Colonic mucosa (tissue), 4 donors: ENCODE results near the gene SMS. TPM values are rescaled to one million over a fixed set of nuclear protein-coding genes. Genes with fewer than 3 reads are reported as not detected.

Source experiments
- DNase-seq: peaks from one replicate; pipeline ENCODE4 v3.0.0-alpha.2; 2020
- H3K27ac ChIP-seq: fragments of 200-600 bp; one replicate; pipeline ENCODE4 v1.8.0; 2021
- H3K27me3 ChIP-seq: fragments of 200-600 bp; one replicate; pipeline ENCODE4 v1.8.0; 2021
- H3K36me3 ChIP-seq: fragments of 200-600 bp; one replicate; pipeline ENCODE4 v1.8.0; 2021
- H3K4me1 ChIP-seq: fragments of 200-600 bp; one replicate; pipeline ENCODE4 v1.8.0; 2021; ENCODE audit warnings: mild to moderate bottlenecking
- H3K4me3 ChIP-seq: fragments of 200-600 bp; one replicate; pipeline ENCODE4 v1.8.0; 2021
- H3K9ac ChIP-seq, 2 donors: one replicate each; pipeline ENCODE4 v1.7.0; 2013; ENCODE audit warnings: control low read depth in 2 of 2, low read depth in 2 of 2, low read length in 2 of 2
- H3K9me3 ChIP-seq: fragments of 200-600 bp; one replicate; pipeline ENCODE4 v1.8.0; 2021
- CTCF ChIP-seq: fragments of 200-600 bp; IDR thresholded peaks from one replicate; pipeline ENCODE4 v1.8.0; 2022; ENCODE audit warnings: antibody characterized with exemption, mild to moderate bottlenecking
- intact Hi-C: fragments of 100-400 bp; cut with DNase I; formaldehyde crosslinking; loops from one replicate; pipeline ENCODE4 v1.14.1; 2022
- total RNA-seq, 2 donors: library from RNA; stranded (reverse); fragmentation: NEBNext Ultra II Directional in 1 of 2; extraction: Animal tissue kit (Norgen Biotek cat#: 25700) in 1 of 2; gene quantifications; one replicate each; pipeline ENCODE4 v1.2.1, GENCODE V29; 2021
- donor health status: healthy.
- donor health status: DM: no; HTN: no; CAD: no.
- donor health status: DM: no; HTN: no; CAD: no.

The SMS gene
- total RNA-seq, 2 donors from 2014 or later: 73.7 to 100 TPM

GRCh38 chrX:22012051-22012450 is 71.5 kb downstream of the SMS start:
- Histone ChIP-seq H3K9ac (no peak overlapping the region), H3K9me3 (no peaks in the 10 kb centered on the region), H3K27me3 (no peaks in the 10 kb centered on the region), H3K4me1 (no peaks in the 10 kb centered on the region), H3K27ac (no peak overlapping the region), H3K4me3 (no peak overlapping the region), H3K36me3 (no peaks in the 10 kb centered on the region)
- DNase-seq: no peak
- intact Hi-C loops: no loop called here
- TF ChIP-seq CTCF: no peak

GRCh38 chrX:22012931-22013330 is 72.4 kb downstream of the SMS start:
- no peaks in the 10 kb centered on the region for H3K27me3 ChIP-seq
- TF ChIP-seq CTCF: no peak
- intact Hi-C loops: no loop called here

GRCh38 chrX:22015139-22015750 is 74.7 kb downstream of the SMS start:
- H3K4me1 ChIP-seq: no peaks in the 10 kb centered on the region
- H3K36me3 ChIP-seq: no peaks in the 10 kb centered on the region
- TF ChIP-seq CTCF: no peak
- no peak overlapping the region for H3K4me3 ChIP-seq
- no peak for DNase-seq
- H3K27ac ChIP-seq: no peak overlapping the region
- no peaks in the 10 kb centered on the region for H3K27me3 ChIP-seq
- intact Hi-C loops: no loop called here
- H3K9ac ChIP-seq: no peak overlapping the region
- no peaks in the 10 kb centered on the region for H3K9me3 ChIP-seq

More at GRCh38 chrX:22012931-22013330, 72.4 kb downstream of the SMS start:
- Histone ChIP-seq H3K9me3 (no peaks in the 10 kb centered on the region), H3K9ac (no peak overlapping the region), H3K36me3 (no peaks in the 10 kb centered on the region), H3K4me3 (no peak overlapping the region), H3K27ac (no peak overlapping the region), H3K4me1 (no peaks in the 10 kb centered on the region)
- no peak for DNase-seq

GRCh38 chrX:22021751-22022324 is 81.3 kb downstream of the SMS start:
- no peak for TF ChIP-seq CTCF
- intact Hi-C loops: no loop called here
- Histone ChIP-seq H3K9ac (no peak overlapping the region), H3K27ac (no peak overlapping the region), H3K9me3 (no peaks in the 10 kb centered on the region), H3K27me3 (no peaks in the 10 kb centered on the region), H3K36me3 (no peaks in the 10 kb centered on the region), H3K4me3 (no peak overlapping the region), H3K4me1 (no peaks in the 10 kb centered on the region)
- DNase-seq: no peak

- Histone ChIP-seq H3K4me3 (no peak overlapping the region), H3K9me3 (no peaks in the 10 kb centered on the region), H3K36me3 (no peaks in the 10 kb centered on the region), H3K27ac (no peak overlapping the region), H3K4me1 (no peaks in the 10 kb centered on the region), H3K9ac (no peak overlapping the region), H3K27me3 (no peaks in the 10 kb centered on the region)
- no peak for TF ChIP-seq CTCF
- intact Hi-C loops: no loop called here
- no peak for DNase-seq
These were observed 84.1 kb downstream of the SMS start for GRCh38 chrX:22024577-22024976.
